DMS79 treated with DMSO at 0.1 percent for 48 hours (cell line): ENCODE data around the gene ADGRV1.

ENCODE experiments used
- DNase-seq: peaks from one replicate; lab custom pipeline; 2025; lab: John Stamatoyannopoulos, UW

Gene ADGRV1

DNA sequence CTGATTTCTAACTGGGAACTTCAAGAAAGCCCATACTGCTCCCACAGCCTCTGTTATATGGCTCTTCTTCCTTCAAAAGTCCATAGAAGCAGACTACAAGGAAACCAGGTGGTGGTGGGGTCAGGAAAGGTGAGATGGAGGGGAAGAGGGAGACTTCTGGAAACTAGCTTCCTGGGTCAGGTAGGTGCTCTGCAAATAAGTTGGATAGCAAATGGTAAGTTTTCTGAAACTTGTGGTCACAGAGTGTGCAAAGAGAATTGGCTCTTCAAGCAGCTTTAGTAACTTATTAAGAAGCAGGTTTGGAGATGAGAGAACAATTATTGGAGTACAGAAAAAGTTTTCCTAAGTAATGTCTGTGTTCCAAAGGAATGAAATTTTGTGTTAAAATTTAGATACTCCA is 316.9 kb downstream of the ADGRV1 start:
- DNase-seq = no peak

DNA sequence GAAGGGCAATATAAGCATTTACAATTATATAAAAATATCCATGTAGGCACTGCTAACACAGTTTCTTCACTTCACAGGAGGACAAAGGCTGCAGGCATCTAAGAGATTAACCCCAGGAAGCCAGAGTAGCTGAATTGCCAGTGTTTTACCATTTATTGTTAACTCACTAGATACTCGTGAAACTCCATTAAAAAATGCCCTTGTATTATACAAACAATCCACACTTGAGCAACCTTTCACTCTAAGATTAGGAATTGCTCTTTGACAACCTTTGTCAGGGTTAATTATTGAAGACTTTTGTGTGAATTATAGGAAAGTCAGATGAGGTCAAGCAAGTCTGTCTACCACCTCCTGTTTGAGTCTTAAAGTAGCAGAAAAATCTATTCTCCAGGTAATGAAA is 317.8 kb downstream of the ADGRV1 start:
- DNase-seq = no peak

DNA sequence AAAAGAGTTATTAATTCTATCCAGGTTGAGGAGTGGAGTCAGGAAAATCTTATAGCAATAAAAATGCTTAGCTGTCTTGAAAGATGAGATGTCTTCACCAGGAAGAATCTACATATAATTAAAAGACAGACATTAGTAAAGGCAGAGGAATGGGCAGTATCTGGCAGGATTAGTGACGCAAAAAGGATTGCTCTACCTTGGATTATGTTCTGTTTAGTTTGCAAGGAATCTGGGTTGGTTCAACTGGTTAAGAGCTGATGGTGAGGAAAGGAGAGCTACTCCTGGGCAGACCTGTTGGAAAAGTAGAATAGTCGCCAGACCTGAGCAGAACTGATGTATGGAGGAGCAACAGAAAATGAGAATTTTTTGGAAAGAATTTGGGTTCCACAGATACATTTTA is 318.5 kb downstream of the ADGRV1 start:
- DNase-seq = no peak

DNA sequence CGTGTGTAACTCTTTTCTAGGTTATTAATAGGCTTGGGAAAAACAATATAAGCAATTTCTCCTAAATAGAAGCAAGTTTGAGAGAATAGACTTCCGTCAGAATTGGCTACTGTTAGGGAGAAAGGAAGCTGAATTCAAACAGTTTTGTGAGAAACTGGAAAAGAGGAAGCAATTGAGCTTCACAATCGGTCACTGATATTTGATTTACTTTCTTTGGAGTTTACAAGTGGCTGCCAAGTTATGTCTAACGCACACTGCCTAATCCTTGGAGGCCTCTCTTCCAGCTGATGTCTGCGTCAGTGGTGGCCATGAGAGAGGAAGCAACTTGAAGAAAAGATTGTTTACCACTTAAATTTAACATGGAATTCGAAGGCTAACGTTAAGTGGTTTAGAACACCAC is 319.5 kb downstream of the ADGRV1 start:
- no peak for DNase-seq

DNA sequence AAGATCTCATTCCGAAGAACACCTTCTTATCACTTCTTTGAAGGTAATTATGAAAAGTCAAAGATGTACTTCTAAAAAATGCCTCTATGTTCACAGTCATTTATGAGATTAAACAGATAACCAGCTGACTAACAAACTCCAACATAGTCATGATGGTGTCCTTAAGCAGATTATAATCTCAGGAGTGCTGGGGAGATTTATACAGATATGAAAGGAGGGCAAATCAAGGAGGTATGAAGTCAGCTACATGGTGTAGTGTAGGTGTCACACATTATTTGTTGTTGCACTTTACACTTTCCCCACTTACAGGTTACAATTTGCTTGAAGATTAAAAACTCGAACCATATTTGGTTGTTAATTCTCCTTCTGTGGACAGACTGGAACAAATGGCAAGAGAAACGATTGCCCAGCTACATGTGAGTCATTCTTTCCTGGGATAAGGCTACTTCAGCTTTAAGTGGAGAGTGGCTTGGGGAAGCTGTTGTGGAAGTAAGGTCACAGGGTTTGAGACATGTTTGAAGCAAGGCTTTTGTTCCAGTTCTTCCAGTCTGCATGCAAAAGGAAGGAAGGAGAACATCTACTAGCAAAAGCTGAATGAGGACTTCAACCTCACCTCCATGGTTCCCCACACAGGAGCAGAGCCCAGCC is 320.1 kb downstream of the ADGRV1 start:
- DNase-seq = no peak

DNA sequence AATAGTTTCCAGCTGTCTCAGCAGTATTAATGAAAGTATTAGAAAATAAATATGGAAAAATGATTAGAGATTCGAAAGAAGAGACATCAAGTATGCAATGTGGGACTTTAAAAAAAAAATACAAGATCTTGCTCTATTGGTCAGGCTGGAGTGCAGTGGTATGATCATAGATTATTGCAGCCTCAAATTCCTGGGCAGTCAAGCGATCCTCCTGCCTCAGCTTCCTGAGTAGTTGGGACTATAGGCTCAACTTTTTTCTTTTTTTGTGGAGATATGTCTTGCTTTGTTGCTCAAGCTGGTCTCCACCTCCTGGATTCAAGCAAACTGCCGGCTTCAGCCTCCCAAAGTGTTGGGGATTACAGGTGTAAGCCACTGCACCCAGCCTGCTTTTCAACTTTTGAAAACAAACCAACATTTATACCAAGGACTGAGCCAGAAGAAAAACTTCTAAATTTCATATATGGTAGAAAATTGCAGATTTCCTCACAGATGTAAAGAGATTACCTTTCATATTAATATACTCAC is 323.1 kb downstream of the ADGRV1 start:
- no peak for DNase-seq

DNA sequence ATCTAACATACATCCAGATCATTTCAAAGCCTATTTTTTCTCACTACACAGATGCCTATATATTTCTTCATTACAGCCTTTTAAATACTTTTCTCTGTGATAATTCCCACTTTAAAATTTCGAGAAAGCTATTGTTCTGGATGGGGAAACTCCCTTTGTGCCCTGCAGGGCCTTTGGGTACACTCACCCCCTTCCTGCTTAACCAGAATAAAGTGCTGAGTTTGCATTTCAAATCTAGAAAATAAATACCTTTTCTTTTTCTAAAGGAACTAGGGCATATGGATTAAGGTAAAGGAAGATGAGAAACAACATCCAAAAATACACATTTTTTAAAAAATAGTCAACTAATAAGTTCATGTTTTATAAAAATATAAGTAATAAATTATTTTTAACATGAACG is 323.9 kb downstream of the ADGRV1 start:
- no peak for DNase-seq

DNA sequence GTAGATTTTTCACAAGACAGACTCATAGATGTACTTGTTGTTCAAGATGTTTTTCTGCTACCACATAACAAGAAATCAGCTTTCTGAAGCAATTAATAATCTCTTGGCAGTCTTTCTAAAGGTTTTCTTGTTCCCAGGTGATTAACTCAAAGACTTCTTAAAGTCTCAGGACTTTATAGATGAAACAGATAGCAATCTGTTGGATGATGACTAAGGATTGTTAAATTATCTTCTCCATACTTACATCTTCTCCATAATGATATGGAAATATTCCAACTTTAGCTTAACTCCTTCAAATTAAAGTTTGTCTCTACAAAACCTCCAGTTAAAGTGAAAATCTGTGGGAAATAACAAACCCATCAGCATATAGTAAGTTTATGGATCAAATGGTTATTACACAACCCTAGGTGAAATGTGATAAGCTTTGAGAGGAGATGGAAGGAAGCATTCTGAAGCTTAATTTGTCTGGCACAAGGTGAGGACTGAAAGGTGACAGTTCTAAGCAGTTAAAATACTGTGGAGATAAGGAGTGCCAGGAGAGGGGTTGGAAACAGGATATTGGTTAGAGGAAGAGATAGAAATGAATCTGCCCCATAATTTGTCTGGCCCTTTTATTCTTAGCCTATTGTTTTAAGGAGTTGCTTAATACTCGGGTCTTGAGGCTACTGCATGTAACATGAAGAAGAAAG is 326.7 kb downstream of the ADGRV1 start:
- DNase-seq = no peak

DNA sequence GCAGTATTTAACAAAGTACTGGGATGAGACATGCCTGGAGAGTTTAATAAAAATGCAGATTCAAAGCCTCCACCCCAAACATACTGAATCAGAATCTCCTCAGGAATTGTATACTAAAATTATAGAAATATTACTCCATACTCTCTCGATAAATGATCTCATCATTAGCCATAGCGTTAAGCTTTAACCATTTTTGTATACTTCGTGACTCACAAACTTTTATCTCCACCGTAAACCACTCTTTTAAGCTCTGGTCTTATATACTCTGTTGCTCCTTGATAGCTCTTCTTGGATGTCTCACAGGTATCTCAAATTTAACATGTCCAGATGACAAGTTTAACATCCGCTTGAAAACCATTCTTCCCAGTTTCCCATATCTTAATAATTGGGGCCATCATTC is 327.8 kb downstream of the ADGRV1 start:
- DNase-seq = no peak

DNA sequence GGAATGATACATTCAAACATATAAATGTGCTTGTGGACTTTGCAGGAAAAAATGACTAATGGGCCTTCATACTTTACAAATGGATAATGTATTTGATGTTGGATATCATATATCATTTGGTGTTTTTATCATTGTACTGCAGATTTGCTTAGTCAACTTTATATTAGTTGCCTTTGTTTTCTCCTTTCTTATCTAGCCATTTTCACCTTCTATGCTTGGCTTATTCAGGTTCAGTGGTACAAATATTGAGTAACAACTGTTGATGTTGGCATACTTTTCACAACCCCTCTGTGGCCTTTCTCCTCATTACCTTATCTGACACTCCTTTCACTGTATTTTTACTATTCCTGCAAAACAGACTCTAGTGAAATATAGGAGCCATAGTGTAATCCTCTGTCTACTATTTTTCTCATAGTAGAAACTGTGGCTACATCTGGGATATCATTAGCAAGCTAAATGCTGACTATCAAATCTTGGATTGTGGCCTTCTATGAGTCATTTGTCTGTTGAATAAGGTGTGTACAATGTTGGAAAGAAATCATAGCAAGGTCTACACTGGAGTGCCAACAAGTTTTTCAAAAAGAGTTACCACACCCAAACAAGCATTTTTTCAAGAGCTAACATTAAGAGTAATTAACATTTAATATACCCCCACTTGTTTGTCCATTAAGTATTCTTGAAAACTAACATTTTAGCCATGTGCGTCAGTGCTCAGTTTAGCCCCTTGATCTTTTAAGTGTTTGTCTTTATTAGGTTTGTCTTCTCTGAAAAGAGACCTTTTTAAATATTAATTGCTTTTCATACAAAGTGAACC is 330.1 kb downstream of the ADGRV1 start:
- DNase-seq = peak; percentile 89

DNA sequence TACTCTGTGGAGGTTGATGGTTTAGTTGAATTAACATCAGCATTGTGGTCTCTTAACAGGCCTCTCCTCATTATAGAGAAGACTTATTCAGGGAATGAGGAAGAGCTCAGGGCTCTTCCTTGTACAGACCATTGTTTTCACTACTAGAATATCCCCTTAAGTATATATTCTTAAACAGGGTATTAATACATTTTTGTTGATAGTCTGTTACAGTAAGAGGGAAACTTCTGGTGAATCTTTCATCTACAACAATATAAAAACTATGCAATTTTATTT is 330.7 kb downstream of the ADGRV1 start:
- DNase-seq = no peak

DNA sequence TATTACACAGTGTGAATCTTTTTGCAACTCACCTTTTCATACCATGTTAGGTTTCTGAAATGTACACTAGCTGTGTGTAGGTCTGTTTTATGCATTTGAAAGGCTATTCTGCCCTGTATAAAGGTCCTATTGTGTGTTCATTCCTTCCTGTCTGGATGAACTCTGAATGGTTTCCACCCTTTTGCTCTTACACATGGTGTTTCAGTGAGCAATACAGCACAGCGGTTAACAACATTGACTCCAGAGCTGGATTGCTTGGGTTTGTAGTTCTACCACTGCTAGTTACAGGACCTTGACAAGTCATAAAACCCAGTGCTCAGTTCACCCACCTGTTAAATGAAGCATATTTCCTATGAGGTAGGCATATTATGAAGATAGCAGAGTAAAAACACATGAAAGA is 331.6 kb downstream of the ADGRV1 start:
- DNase-seq = no peak

DNA sequence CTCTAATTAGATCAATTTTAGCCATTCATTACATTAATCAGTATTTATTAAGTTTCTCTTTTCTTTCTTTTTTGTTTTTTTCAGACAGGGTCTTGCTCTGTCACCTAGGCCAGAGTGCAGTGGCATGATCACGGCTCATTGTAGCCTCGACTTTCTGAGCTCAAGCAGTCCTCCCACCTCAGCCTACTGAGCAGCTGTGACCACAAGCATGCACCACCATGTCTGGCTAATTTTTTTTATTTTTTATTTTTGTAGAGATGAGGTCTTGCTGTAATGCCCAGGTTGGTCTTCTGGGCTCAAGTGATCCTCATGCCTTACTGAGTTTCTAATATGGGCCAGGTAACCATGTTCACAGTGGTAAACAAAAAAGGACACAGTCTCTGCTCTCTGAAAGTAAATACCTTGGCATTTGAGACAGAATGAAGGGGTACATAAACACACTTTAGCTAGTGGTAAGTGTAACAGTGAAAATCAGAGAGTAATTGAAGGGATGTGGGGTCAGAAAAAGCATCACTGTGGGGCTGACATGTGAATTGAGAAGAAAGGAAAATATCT is 336.3 kb downstream of the ADGRV1 start:
- DNase-seq = no peak

DNA sequence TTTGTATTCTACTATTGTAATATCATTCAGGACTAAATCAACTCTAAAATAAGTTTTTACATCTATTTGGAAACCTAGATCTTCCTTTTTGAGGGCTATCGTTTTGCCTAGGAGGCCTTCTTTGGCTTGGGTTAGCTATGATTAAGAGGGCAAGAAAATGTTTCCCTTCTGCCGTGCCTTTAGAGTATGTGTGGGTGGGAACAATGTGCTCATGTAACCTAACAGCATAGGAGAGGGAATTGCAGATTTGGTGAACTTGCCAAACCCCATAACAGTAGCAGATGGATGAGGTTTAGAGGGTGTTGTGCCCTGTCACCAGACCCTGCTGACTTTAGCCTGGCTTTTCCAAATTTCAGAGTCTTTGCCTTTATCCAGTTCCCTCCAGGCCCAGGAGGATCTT is 339.0 kb downstream of the ADGRV1 start:
- DNase-seq = no peak

DNA sequence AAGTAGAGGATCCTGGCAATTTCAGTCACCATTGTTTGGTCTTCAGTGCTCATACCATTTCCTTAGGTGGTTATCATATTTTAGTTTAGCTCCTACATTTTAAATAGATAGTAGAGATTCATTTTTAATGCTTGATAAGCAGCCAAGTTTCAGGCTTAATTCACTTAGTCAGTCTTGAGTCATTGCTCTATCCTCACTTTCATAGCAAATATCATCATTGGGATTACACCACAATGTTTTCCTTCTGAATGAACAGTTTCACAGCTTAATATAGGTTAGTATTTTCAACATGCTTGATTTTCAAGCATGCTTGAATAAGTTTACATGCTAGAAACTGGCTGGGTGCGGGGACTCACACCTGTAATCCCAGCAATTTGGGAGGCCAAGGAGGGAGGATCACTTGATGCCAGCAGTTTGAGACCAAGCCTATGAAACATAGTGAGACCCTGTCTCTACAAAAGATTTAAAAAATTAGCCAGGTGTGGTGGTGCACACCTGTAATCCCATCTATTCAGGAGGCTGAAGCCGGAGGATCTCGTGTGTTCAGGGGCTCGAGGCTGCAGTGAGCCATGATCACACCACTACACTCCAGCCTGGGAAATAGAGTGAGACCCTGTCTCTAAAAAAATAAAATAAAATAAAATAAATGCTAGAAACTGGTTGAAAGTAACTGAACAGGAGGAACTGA is 339.9 kb downstream of the ADGRV1 start:
- no peak for DNase-seq

DNA sequence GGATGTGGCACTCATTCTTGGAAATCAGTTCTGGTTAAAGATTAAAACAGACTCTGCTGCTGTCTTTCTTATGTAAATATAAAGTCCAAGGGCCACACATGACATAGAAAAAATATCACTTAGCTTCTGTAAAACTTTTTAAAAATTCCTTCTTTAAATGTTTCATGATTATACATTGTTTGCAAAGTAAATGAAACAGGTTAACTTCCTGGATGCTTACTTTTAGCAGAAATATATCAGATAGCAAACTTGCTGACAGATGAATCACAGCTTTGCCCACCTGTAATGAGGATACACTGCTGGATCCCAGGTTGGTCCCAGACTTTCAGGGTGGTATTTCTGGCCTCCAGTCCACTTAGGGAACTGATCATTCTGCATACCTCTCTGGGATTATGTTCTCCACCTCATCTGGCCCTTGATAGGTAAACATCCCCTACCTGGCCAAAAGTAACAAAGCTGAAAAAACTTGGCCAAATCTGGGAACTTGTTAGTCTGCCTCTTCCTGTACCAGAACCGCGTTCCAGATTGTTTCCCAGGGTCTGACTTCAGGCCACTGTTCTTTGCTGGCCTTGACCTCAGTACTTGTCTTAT is 340.5 kb downstream of the ADGRV1 start:
- no peak for DNase-seq

DNA sequence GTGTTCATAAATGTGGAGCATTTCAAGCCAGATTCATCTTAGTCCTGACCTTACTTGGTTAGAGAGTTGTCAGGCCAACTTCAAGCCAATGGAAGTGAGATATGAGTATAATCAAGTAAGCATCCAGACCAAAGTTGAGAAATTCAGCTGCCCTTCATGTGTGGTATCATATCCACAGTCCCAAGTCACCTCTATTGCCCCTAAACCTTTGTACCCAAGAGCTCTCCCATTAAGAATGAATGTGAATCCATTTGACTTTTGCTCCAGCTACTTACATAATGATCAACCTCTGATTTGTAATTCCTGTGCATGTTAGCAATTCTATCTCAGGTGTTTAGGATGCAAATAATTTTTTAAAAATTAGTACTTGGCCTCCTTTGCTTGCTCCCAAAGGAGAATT is 342.7 kb downstream of the ADGRV1 start:
- DNase-seq = no peak

DNA sequence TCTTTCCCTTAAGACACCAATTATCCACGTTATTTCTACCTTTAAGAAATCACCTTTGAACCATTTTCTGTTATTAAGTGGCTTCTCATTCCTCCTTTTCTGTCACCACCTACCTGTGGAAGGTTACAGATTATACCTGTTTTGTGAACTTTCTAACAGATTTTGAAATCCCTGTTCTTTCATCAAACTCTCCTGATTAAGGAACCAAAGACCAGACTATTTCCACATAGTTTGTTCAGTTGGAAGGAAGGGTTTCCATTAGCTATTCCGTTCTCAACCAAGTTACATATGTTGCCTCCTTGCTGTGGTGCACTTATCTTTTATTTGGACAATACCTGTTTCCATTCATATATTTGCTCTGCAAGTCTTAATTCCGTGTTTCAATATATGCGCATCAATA is 343.6 kb downstream of the ADGRV1 start:
- DNase-seq = no peak

DNA sequence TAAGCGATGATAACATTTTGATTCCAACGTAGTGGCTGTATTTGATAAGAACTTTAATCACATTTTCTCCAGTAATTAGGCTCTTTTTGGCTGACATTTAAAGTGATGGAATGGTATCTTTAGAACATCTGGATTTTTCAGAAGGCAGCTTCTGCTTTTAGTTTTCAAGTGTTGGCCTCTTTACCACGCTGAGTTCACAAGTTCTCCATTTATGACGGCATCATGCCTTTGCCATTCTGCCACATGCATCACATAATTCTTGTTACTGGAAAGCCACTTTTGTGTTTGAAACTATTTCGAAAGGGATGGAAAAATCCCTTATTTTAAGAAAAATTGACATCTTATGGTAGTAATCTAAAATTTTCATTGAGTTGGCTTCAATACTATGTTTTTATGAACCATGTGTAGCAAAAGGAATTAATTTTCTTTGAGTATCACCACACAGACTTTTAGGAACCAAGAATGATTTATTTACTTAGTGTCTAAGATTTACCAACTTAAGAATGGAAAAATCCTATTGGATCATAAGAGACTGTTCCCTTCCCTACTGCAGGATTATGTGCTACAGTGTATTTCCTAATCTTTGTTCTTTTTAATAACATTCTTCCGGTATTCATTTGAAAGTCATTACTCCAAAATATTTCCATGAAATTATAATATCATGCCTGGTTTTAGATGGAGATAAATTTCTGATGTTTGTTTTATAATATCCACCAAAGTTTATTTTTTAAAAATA is 344.2 kb downstream of the ADGRV1 start:
- DNase-seq = no peak

DNA sequence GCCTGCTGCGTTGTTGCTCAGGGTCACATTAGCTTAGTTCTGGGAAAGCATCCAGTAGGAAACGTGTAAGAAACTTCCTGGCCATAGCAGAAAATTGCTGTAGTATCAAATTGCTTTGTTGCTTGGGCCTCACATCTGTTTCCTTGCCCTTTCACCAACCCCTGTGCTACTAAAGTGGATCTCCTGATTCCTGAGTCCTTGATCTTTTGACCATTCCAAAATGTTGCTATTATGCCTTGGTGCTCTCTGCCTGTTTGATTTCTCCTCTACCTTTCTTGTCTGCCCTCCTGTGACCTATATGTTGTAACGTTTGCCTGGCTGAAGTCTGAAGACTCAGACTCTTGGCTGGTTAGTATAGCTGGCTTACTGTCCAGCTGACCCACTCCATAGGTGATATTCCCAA is 350.5 kb downstream of the ADGRV1 start:
- DNase-seq = no peak

DNA sequence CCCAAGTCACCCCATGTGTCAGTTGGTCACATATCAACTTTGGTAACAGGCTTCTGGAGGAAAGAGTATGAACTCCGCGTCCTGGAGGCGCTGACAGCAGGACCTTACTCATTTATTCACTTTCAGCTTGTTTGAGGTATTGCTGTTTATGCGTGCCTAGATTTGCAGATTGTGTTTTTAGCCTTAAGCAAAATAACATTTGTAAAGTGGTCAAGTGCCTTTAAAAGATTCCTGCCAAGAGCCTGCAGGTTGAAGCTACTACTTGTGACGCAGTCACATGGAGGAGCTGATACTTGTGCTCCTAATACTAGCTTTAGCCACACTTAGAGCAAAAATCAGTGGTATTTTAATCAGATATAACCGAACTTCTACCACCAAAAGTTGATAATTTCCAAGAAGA is 351.3 kb downstream of the ADGRV1 start:
- peak; percentile 36 for DNase-seq
